ENCODE results near the gene LEFTY1. TPM values are rescaled to one million over a fixed set of nuclear protein-coding genes. Genes with fewer than 3 reads are reported as not detected.

The LEFTY1 gene
- total RNA-seq, 1 donor from 2014 or later: not detected

DNA sequence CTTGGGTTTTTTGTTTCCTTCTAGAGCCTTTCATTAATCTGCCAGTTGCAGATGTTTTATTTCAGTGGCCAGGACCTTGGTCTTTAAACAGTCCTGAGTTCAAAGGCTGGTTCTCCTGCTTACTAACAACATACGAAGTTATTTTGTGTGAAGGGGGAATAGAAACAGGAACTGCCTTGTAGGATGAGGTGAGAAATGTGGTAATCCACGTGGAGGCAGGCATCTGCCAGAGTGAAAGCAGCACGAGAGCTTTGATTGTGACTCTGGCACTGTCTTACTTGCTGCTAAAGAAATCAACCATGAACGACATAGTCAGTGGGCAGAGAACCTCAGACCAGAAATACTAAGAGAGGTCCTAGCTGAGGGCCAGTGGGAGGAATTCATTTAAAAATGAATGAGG is 37.1 kb downstream of the LEFTY1 start:
- Histone ChIP-seq H3K4me3 (ENCODE audit: low read depth, low read length) (no peak overlapping the region), H3K36me3 (ENCODE audit: control insufficient read depth, insufficient read depth, low read length) (no peaks in the 10 kb centered on the region), H3K27me3 (ENCODE audit: control insufficient read depth, insufficient read depth, low read length) (no peaks in the 10 kb centered on the region)
- FAIRE-seq (no peak), DNase-seq (ENCODE audit: low read depth) (no peak)
- TF ChIP-seq, protein P1, sequence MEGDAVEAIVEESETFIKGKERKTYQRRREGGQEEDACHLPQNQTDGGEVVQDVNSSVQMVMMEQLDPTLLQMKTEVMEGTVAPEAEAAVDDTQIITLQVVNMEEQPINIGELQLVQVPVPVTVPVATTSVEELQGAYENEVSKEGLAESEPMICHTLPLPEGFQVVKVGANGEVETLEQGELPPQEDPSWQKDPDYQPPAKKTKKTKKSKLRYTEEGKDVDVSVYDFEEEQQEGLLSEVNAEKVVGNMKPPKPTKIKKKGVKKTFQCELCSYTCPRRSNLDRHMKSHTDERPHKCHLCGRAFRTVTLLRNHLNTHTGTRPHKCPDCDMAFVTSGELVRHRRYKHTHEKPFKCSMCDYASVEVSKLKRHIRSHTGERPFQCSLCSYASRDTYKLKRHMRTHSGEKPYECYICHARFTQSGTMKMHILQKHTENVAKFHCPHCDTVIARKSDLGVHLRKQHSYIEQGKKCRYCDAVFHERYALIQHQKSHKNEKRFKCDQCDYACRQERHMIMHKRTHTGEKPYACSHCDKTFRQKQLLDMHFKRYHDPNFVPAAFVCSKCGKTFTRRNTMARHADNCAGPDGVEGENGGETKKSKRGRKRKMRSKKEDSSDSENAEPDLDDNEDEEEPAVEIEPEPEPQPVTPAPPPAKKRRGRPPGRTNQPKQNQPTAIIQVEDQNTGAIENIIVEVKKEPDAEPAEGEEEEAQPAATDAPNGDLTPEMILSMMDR (IDR thresholded peaks at IDR 0.05; ENCODE audit: insufficient read depth, low read length, severe bottlenecking): no peak

DNA sequence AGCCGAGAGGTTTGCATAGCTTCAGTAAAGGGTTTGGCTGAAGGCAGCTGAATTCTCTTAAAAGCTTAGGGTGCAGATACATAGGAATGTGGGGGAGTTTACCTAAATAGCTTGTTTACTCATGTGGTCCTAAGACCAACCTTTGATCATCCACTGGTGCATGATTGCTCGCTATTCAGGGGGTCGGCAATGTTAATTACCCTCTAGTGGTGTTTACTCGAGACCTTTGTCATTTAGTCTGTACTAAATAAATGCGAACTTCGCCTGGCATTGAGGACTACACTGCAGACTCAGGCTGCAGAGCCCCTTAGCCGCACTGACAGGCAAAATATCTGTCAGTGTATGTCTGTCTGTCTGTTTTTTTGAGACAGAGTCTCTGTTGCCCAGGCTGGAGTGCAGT is 38.6 kb downstream of the LEFTY1 start:
- TF ChIP-seq, protein P1 (IDR thresholded peaks at IDR 0.05; ENCODE audit: insufficient read depth, low read length, severe bottlenecking): no peak
- Histone ChIP-seq H3K4me3 (ENCODE audit: low read depth, low read length) (no peak overlapping the region), H3K27me3 (ENCODE audit: control insufficient read depth, insufficient read depth, low read length) (no peaks in the 10 kb centered on the region), H3K36me3 (ENCODE audit: control insufficient read depth, insufficient read depth, low read length) (peaks cover 2% of the 10 kb centered on the region)
- FAIRE-seq (no peak), DNase-seq (ENCODE audit: low read depth) (no peak)

DNA sequence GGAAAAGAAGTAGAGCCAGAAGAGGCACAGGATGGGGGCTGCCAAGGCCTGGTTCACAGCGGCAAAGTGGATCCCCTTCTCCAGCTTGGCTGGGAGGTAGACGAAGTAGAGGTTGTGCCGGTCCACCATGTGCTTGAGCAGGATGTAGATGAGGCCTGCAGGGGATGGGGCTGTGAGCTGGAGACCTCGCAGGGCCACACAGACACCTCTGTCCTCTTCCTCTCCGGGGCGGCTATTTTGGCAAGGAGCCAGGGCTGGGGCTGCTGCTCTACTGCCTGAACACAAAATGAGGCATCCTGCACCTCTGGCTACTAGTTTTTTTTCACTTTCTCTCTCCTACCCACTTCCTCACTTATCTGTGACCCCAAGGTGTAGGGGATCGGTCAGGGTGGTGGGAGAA is 39.0 kb downstream of the LEFTY1 start:
- DNase-seq (ENCODE audit: low read depth): no peak
- H3K36me3 ChIP-seq (ENCODE audit: control insufficient read depth, insufficient read depth, low read length): peaks cover 2% of the 10 kb centered on the region
- no peak for FAIRE-seq
- no peak overlapping the region for H3K4me3 ChIP-seq (ENCODE audit: low read depth, low read length)
- TF ChIP-seq, protein P1 (IDR thresholded peaks at IDR 0.05; ENCODE audit: insufficient read depth, low read length, severe bottlenecking): no peak
- no peaks in the 10 kb centered on the region for H3K27me3 ChIP-seq (ENCODE audit: control insufficient read depth, insufficient read depth, low read length)

DNA sequence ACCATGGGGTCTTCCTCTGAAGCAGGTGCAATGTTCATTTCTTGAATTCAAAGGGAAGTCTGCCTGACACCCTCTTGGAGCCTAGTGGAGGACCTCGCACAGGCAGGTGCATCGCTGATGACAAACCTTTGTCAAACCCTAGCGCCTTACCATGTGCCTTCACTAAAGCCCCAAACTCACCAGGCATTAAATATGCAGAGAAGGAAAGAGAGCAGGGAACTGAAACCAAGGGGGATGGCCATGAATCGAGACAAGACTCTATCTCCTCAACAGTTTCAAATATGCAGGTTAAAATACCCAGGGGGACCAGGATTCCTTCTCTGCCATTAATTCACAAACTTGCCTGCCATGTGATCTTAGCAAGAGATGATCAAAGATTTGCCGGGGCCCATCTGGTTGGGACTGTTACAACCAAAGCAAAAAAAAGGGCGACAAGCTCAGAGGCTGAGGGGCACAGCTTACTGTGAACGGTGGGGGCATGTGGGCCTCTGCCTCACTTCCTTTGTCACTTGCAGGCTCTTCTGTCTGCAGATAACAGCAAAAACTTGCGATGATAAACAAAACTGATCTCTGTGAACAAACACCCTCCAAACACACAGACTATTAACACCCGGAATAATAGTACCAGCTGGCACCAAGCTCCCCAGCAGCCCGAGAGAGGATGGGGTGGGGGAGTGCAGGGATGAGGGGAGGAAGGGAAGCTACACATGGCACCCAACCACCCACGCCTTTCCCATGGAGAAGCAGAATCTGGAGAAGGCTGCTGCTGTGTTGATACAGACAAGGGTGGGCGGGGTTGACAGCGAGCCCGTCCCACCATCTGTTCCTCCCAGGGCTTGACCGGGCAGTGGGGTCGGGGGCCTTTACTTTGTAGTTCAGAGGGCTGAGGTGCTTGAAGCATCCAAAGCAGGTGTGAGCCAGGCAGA is 40.7 kb downstream of the LEFTY1 start:
- Histone ChIP-seq H3K27me3 (ENCODE audit: control insufficient read depth, insufficient read depth, low read length) (no peaks in the 10 kb centered on the region), H3K4me3 (ENCODE audit: low read depth, low read length) (no peak overlapping the region), H3K36me3 (ENCODE audit: control insufficient read depth, insufficient read depth, low read length) (peaks cover 4% of the 10 kb centered on the region)
- no peak for DNase-seq (ENCODE audit: low read depth)
- FAIRE-seq: no peak
- TF ChIP-seq, protein P1 (IDR thresholded peaks at IDR 0.05; ENCODE audit: insufficient read depth, low read length, severe bottlenecking): no peak

DNA sequence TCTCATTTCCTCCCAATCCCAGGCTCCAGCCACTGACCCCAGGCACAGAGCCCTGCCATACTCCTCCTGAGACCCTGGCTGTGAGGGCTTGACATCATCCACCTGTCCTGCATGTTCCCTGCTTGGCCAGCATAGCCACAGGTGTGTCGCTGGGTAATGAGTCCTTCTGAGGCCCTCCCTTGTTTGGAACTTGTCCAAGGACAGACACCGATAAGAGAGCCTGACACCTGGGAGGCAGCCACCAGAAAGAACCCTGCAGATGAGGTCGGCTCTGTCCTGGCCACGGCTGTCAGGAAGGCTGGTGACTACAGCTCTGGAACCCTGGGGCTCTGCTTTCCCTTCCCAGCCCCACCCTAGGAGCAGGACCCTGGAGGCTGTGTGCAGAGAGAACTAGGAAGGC is 41.3 kb downstream of the LEFTY1 start:
- FAIRE-seq (no peak), DNase-seq (ENCODE audit: low read depth) (no peak)
- Histone ChIP-seq H3K36me3 (ENCODE audit: control insufficient read depth, insufficient read depth, low read length) (peaks cover 4% of the 10 kb centered on the region), H3K4me3 (ENCODE audit: low read depth, low read length) (no peak overlapping the region), H3K27me3 (ENCODE audit: control insufficient read depth, insufficient read depth, low read length) (no peaks in the 10 kb centered on the region)
- TF ChIP-seq, protein P1 (IDR thresholded peaks at IDR 0.05; ENCODE audit: insufficient read depth, low read length, severe bottlenecking): no peak
